ENCODE results near the gene GALNT13. TPM values are rescaled to one million over a fixed set of nuclear protein-coding genes. Genes with fewer than 3 reads are reported as not detected.

The GALNT13 gene
- total and polyA plus RNA-seq, 2 of the 13 experiments (the other 11 are each of a cell fraction or from before 2014, with no cell fraction given), result 1.3 to 5.0 TPM

- TF ChIP-seq, protein P1, sequence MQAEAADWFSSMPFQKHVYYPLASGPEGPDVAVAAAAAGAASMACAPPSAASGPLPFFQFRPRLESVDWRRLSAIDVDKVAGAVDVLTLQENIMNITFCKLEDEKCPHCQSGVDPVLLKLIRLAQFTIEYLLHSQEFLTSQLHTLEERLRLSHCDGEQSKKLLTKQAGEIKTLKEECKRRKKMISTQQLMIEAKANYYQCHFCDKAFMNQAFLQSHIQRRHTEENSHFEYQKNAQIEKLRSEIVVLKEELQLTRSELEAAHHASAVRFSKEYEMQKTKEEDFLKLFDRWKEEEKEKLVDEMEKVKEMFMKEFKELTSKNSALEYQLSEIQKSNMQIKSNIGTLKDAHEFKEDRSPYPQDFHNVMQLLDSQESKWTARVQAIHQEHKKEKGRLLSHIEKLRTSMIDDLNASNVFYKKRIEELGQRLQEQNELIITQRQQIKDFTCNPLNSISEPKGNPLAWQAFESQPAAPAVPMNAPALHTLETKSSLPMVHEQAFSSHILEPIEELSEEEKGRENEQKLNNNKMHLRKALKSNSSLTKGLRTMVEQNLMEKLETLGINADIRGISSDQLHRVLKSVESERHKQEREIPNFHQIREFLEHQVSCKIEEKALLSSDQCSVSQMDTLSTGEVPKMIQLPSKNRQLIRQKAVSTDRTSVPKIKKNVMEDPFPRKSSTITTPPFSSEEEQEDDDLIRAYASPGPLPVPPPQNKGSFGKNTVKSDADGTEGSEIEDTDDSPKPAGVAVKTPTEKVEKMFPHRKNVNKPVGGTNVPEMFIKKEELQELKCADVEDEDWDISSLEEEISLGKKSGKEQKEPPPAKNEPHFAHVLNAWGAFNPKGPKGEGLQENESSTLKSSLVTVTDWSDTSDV (CRISPR knock-in tag; IDR thresholded peaks at IDR 0.05), result no peak
- no peak for TF ChIP-seq ZNF17 (CRISPR knock-in tag; IDR thresholded peaks at IDR 0.05)
- TF ChIP-seq PITX1 (CRISPR knock-in tag; IDR thresholded peaks at IDR 0.05), result no peak
- no peak for TF ChIP-seq TEF (CRISPR knock-in tag; IDR thresholded peaks at IDR 0.05)
Observed at GRCh38 chr2:154170400-154170799, 298.7 kb downstream of the GALNT13 start (continued).

DNA sequence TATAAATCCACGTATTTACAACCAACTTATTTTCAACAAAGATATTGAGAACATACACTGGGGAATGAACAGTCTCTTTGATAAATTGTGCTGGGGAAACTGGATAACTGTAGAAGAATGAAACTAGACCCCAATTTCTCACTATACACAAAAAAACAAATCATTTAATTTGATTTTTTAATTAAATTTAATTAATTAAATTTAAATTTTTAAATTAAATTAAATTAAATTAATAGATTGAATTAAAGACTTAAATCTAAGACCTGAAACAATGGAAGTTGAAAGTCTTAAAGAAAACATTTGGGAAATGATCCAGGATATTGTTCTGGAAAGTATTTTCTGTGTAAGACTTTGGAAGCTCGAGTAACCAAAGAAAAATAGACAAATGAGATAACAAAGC lies 301.4 kb downstream of the GALNT13 start:
- FAIRE-seq (no peak), ATAC-seq (no peak), DNase-seq (ENCODE audit: low spot score) (no peak)
- no peak overlapping the region for H2AFZ ChIP-seq (ENCODE audit: low read length)
- H3K4me2 ChIP-seq (ENCODE audit: low read depth, low read length), result no peak overlapping the region
- H3K36me3 ChIP-seq (replicated peaks in 1 of 2; ENCODE audit: control insufficient read depth in 1 of 2, insufficient read depth in 2 of 2, low read length in 2 of 2), result no peaks in the 10 kb centered on the region
- no peaks in the 10 kb centered on the region for H4K20me1 ChIP-seq (ENCODE audit: insufficient read depth, low read length)
- no peak overlapping the region for H3K9ac ChIP-seq (ENCODE audit: insufficient read depth, low read depth, low read length)
- no TSS peak for BruUV-seq (replicated peaks)
- CTCF ChIA-PET (ENCODE audit: low intra/inter-chr PET ratio, low total read pairs), result no interaction called here
- intact Hi-C loops (cut with micrococcal nuclease; ENCODE audit: unreplicated experiment), result no loop called here
- no peaks in the 10 kb centered on the region for H3K79me2 ChIP-seq (ENCODE audit: insufficient read depth, low read length)
- TF ChIP-seq, protein P2, sequence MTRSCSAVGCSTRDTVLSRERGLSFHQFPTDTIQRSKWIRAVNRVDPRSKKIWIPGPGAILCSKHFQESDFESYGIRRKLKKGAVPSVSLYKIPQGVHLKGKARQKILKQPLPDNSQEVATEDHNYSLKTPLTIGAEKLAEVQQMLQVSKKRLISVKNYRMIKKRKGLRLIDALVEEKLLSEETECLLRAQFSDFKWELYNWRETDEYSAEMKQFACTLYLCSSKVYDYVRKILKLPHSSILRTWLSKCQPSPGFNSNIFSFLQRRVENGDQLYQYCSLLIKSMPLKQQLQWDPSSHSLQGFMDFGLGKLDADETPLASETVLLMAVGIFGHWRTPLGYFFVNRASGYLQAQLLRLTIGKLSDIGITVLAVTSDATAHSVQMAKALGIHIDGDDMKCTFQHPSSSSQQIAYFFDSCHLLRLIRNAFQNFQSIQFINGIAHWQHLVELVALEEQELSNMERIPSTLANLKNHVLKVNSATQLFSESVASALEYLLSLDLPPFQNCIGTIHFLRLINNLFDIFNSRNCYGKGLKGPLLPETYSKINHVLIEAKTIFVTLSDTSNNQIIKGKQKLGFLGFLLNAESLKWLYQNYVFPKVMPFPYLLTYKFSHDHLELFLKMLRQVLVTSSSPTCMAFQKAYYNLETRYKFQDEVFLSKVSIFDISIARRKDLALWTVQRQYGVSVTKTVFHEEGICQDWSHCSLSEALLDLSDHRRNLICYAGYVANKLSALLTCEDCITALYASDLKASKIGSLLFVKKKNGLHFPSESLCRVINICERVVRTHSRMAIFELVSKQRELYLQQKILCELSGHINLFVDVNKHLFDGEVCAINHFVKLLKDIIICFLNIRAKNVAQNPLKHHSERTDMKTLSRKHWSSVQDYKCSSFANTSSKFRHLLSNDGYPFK (CRISPR knock-in tag; IDR thresholded peaks at IDR 0.05; ENCODE audit: borderline replicate concordance), result no peak
- TF ChIP-seq MAFG (CRISPR knock-in tag; IDR thresholded peaks at IDR 0.05), result no peak
- no peak for TF ChIP-seq NFATC3 (CRISPR knock-in tag; IDR thresholded peaks at IDR 0.05)
- no peaks in the 10 kb centered on the region for H3K4me1 ChIP-seq (ENCODE audit: insufficient read depth, low read length)
- POLR2A ChIA-PET, result no interaction called here
- no peak overlapping the region for H3K4me3 ChIP-seq (replicated peaks in 1 of 3; ENCODE audit: insufficient read depth in 1 of 3, low read depth in 2 of 3, low read length in 3 of 3)
- no peaks in the 10 kb centered on the region for H3K9me3 ChIP-seq (ENCODE audit: low read length)
- no peak overlapping the region for H3K27ac ChIP-seq (ENCODE audit: extremely low read length, insufficient read depth, low read length)
- in situ Hi-C loops (cut with HindIII; ENCODE audit: extremely low pct_ligation_motif_present, low pct_unique_long_range_greater_than_20kb), result no loop called here
- H3K27me3 ChIP-seq (ENCODE audit: control insufficient read depth in 1 of 2, insufficient read depth in 2 of 2, low read length in 2 of 2), result no peaks in the 10 kb centered on the region
- WGBS (ENCODE audit: low lambda C conversion rate), result 5% methylated on average over 2 of the region's 2 CpGs
